HepG2 (cell line): ENCODE results near the gene DALRD3. TPM values are rescaled to one million over a fixed set of nuclear protein-coding genes. Genes with fewer than 3 reads are reported as not detected.

ENCODE experiments used
- ATAC-seq: fragments of 200-7000 bp; cut with Tn5 transposase; 3 replicates; pipeline ENCODE4 v1.9.1; 2020; ENCODE audit warnings: mild to moderate bottlenecking, moderate library complexity
- BruUV-seq: library from RNA; stranded (reverse); fragments of 400-500 nt; replicated peaks from 2 replicates; lab custom pipeline; 2021; lab: Mats Ljungman, UMichigan
- CTCF ChIA-PET: fragments of 300-600 bp; formaldehyde crosslinking; extraction: SDS; loops from one replicate; lab custom pipeline; 2021; ENCODE audit warnings: low total read pairs, inconsistent platforms, low intra/inter-chr PET ratio; lab: Yijun Ruan, JAX
- POLR2A ChIA-PET: fragments of 350-600 bp; sonication (Branson Sonifier 250); formaldehyde crosslinking; loops from one replicate; lab custom pipeline; 2020; ENCODE audit warnings: antibody characterized with exemption, inconsistent platforms; lab: Yijun Ruan, JAX
- DNase-seq: peaks from one replicate; pipeline ENCODE4 v3.0.0-alpha.2; 2015; ENCODE audit warnings: low spot score
- FAIRE-seq: peaks from 3 replicates; lab custom pipeline; 2011; peaks lifted over from hg19 to GRCh38; lab: Jason Lieb, UNC
- H2AFZ ChIP-seq: one replicate; pipeline ENCODE4 v1.6.1; 2011; ENCODE audit warnings: low read length, inconsistent platforms
- H3K27ac ChIP-seq: fragments of 300-600 bp; 3 replicates; pipeline ENCODE4 v1.8.0; 2011; ENCODE audit warnings: mixed run types, mild to moderate bottlenecking, mixed read lengths, low read length, inconsistent platforms; ENCODE audit not compliant: insufficient read depth; ENCODE audit errors: extremely low read length
- H3K27me3 ChIP-seq, 2 experiments: fragments of 200-600 bp in 1 of 2; 2 replicates in 1 of 2; 3 replicates in 1 of 2; pipeline versions ENCODE4 v1.6.0 to v1.8.0; 2011; ENCODE audit warnings: low read length in 2 of 2, mild to moderate bottlenecking in 2 of 2, moderate library complexity in 2 of 2, inconsistent platforms in 1 of 2; ENCODE audit not compliant: insufficient read depth in 2 of 2, control insufficient read depth in 1 of 2
- H3K36me3 ChIP-seq, 2 experiments: fragments of 200-600 bp in 1 of 2; replicated peaks in 1 of 2; 2 replicates in 1 of 2; 3 replicates in 1 of 2; pipeline versions ENCODE4 v1.5.1 to v1.8.0; 2011; ENCODE audit warnings: low read length in 2 of 2, inconsistent platforms in 1 of 2; ENCODE audit not compliant: insufficient read depth in 2 of 2, control insufficient read depth in 1 of 2
- H3K4me1 ChIP-seq: 2 replicates; pipeline ENCODE4 v1.5.1; 2012; ENCODE audit warnings: low read length, inconsistent platforms; ENCODE audit not compliant: insufficient read depth
- H3K4me2 ChIP-seq: 2 replicates; pipeline ENCODE4 v1.6.0; 2011; ENCODE audit warnings: low read depth, low read length, inconsistent platforms
- H3K4me3 ChIP-seq, 3 experiments: fragments of 200-600 bp in 1 of 3; sonication (generic), shearing (Covaris generic) in 1 of 3; replicated peaks in 1 of 3; 2 replicates each; pipeline ENCODE4 v1.5.1; 2011 to 2016; ENCODE audit warnings: low read length in 3 of 3, inconsistent platforms in 2 of 3, low read depth in 2 of 3, mild to moderate bottlenecking in 2 of 3, control low read depth in 1 of 3, mixed read lengths in 1 of 3; ENCODE audit not compliant: insufficient read depth in 1 of 3
- H3K79me2 ChIP-seq: one replicate; pipeline ENCODE4 v1.6.1; 2011; ENCODE audit warnings: low read length, inconsistent platforms; ENCODE audit not compliant: insufficient read depth
- H3K9ac ChIP-seq: 2 replicates; pipeline ENCODE4 v1.6.0; 2011; ENCODE audit warnings: mild to moderate bottlenecking, low read depth, low read length, inconsistent platforms; ENCODE audit not compliant: insufficient read depth
- H3K9me3 ChIP-seq: 2 replicates; pipeline ENCODE4 v1.5.1; 2012; ENCODE audit warnings: mild to moderate bottlenecking, low read length
- H4K20me1 ChIP-seq: 2 replicates; pipeline ENCODE4 v1.6.0; 2011; ENCODE audit warnings: inconsistent platforms, mild to moderate bottlenecking, low read length, moderate library complexity; ENCODE audit not compliant: insufficient read depth
- ATAD3A ChIP-seq: sonication (generic); formaldehyde crosslinking; IDR thresholded peaks from 2 replicates; pipeline ENCODE4 v1.4.0; 2020; ENCODE audit warnings: missing genetic modification reagents
- CBFB ChIP-seq: sonication (generic); formaldehyde crosslinking; IDR thresholded peaks from 2 replicates; pipeline ENCODE4 v1.4.0; 2020; ENCODE audit warnings: missing genetic modification reagents
- CREBL2 ChIP-seq: sonication (generic); formaldehyde crosslinking; IDR thresholded peaks from 2 replicates; pipeline ENCODE4 v1.8.1; 2023; ENCODE audit warnings: missing genetic modification reagents, mild to moderate bottlenecking, borderline replicate concordance
- HMGXB4 ChIP-seq, 2 experiments: sonication (generic) in 1 of 2; formaldehyde crosslinking in 1 of 2; IDR thresholded peaks; 2 replicates each; pipeline versions ENCODE4 v1.4.0 to v1.6.1; 2018 to 2020; ENCODE audit warnings: missing genetic modification reagents in 2 of 2, borderline replicate concordance in 1 of 2, low read depth in 1 of 2, mild to moderate bottlenecking in 1 of 2, missing biosample characterization in 1 of 2
- IRF2 ChIP-seq: IDR thresholded peaks from 2 replicates; pipeline ENCODE4 v1.6.1; 2018; ENCODE audit warnings: missing genetic modification reagents, missing compliant biosample characterization
- MBNL3 ChIP-seq: fragments of 250-450 bp; sonication (Bioruptor Pico); conservative IDR thresholded peaks from 2 replicates; pipeline ENCODE4 v1.8.0; 2022; ENCODE audit warnings: mild to moderate bottlenecking, inconsistent platforms
- ZBTB38 ChIP-seq: sonication (generic); formaldehyde crosslinking; IDR thresholded peaks from 2 replicates; pipeline ENCODE4 v1.5.1; 2020; ENCODE audit warnings: mild to moderate bottlenecking, missing genetic modification reagents
- ZNF282 ChIP-seq: fragments of 450-650 bp; IDR thresholded peaks from 2 replicates; pipeline ENCODE4 v1.6.1; 2018; ENCODE audit not compliant: partially characterized antibody
- ZSCAN30 ChIP-seq: sonication (generic); formaldehyde crosslinking; IDR thresholded peaks from 2 replicates; pipeline ENCODE4 v1.5.0; 2020; ENCODE audit warnings: mild to moderate bottlenecking, missing genetic modification reagents
- in situ Hi-C: cut with HindIII; loops from 2 replicates; pipeline ENCODE4 v1.10.0; 2017; ENCODE audit warnings: low pct_unique_long_range_greater_than_20kb; ENCODE audit not compliant: extremely low pct_ligation_motif_present
- intact Hi-C: fragments of 100-400 bp; cut with micrococcal nuclease; formaldehyde crosslinking; loops from one replicate; pipeline ENCODE4 v1.10.0; 2022; ENCODE audit not compliant: unreplicated experiment
- polyA plus RNA-seq, 8 experiments: library from polyadenylated mRNA; depleted of rRNA in 3 of 8; stranded (reverse) in 7 of 8; unstranded in 1 of 8; fragments of >200 nt; fragmentation: Illumina TruSeq in 4 of 8; extraction: Trizol in 4 of 8; gene quantifications; 2 replicates each; pipeline versions ENCODE4 v1.2.1 to v1.2.3, GENCODE V29; 2011 to 2016; ENCODE audit warnings: low read depth in 4 of 8, missing spikeins in 1 of 8, mixed read lengths in 1 of 8; ENCODE audit not compliant: insufficient read depth in 1 of 8
- total RNA-seq, 5 experiments: library from RNA; depleted of rRNA; stranded (reverse); fragments of >200 nt; fragmentation: Illumina TruSeq; extraction: Trizol; gene quantifications; 2 replicates each; pipeline ENCODE4 v1.2.3, GENCODE V29; 2016; ENCODE audit warnings: low read depth in 1 of 5
- TF ChIP-seq, protein P1 (sequence below): sonication (generic); formaldehyde crosslinking; IDR thresholded peaks from 2 replicates; pipeline ENCODE4 v1.4.0; 2020; ENCODE audit warnings: missing genetic modification reagents, low read depth, mild to moderate bottlenecking, borderline replicate concordance

DALRD3 gene
- total and polyA plus RNA-seq, 2 of the 13 experiments (the other 11 are each of a cell fraction or from before 2014, with no cell fraction given), result 19.9 to 36.5 TPM

GRCh38 chr3:48984663-48985062 is 33.7 kb downstream of the DALRD3 start:
- Histone ChIP-seq H2AFZ (no peak overlapping the region), H3K9ac (no peak overlapping the region), H4K20me1 (no peaks in the 10 kb centered on the region), H3K27me3 (no peaks in the 10 kb centered on the region), H3K4me1 (no peaks in the 10 kb centered on the region), H3K4me3 (no peak overlapping the region), H3K79me2 (no peaks in the 10 kb centered on the region), H3K27ac (no peak overlapping the region), H3K36me3 (peaks cover 27 to 46% of the 10 kb centered on the region in 2 experiments; a peak in 4 of 5 replicates), H3K4me2 (no peak overlapping the region), H3K9me3 (no peaks in the 10 kb centered on the region)
- intact Hi-C loops (loop anchor here (5.0 kb wide), 1 partner anchor 173 kb away; no protein-coding TSS in a partner anchor), in situ Hi-C loops (no loop called here)
- FAIRE-seq (no peak), ATAC-seq (no peak), DNase-seq (no peak)
- no TSS peak for BruUV-seq
- CTCF ChIA-PET, result no interaction called here
- TF ChIP-seq CREBL2 (no peak), ZBTB38 (CRISPR knock-in tag) (no peak), HMGXB4 (CRISPR knock-in tag; IDR thresholded peaks at IDR 0.05; ENCODE audit: borderline replicate concordance in 1 of 2, low read depth in 1 of 2) (no peak), ZSCAN30 (no peak), CBFB (no peak), IRF2 (CRISPR knock-in tag) (no peak), ATAD3A (CRISPR knock-in tag) (no peak), MBNL3 (CRISPR knock-in tag) (no peak), ZNF282 (no peak)
- TF ChIP-seq, protein P1, sequence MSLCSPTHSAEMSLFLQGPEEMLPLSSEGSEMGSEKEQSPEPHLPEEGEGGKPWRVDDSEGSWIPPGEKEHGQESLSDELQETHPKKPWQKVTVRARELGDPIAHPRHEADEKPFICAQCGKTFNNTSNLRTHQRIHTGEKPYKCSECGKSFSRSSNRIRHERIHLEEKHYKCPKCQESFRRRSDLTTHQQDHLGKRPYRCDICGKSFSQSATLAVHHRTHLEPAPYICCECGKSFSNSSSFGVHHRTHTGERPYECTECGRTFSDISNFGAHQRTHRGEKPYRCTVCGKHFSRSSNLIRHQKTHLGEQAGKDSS (CRISPR knock-in tag), result no peak
- POLR2A ChIA-PET, result no interaction called here
